Caki2 (cell line): ENCODE measurements around the gene AMY1A. TPM values are rescaled to one million over a fixed set of nuclear protein-coding genes. Genes with fewer than 3 reads are reported as not detected.

ENCODE experiments used
- total RNA-seq: library from RNA; depleted of rRNA; stranded (reverse); fragments of >200 nt; shearing (Covaris generic); gene quantifications from 2 replicates; pipeline ENCODE4 v1.2.3, GENCODE V29; 2014; ENCODE audit warnings: low replicate concordance; rRNA removed

Gene AMY1A
- total RNA-seq, 1 experiment from 2014 or later: not detected

Other genes starting within 250 kb of the AMY1A start
- 4.1 and 8.3 TPM in 2 replicates for gene RNPC3, start 130.1 kb upstream of the AMY1A start, total RNA-seq
- gene AMY2B, start 84.2 kb upstream of the AMY1A start, total RNA-seq: 0.10 and 0.12 TPM in 2 replicates
- gene AMY2A, start 38.3 kb upstream of the AMY1A start, total RNA-seq: not detected in 2 replicates
- gene AMY1B, start 40.5 kb downstream of the AMY1A start, total RNA-seq: not detected in 2 replicates
- not detected in 2 replicates for gene AMY1C, start 94.1 kb downstream of the AMY1A start, total RNA-seq